Omental fat pad (tissue), 4 donors: ENCODE results near the gene SMPD3. TPM values are rescaled to one million over a fixed set of nuclear protein-coding genes. Genes with fewer than 3 reads are reported as not detected.
A peak's percentile ranks its signal among the peaks of the same experiment; 100 is the strongest.

ENCODE experiments used
- ATAC-seq: fragments of 150-250 bp; one replicate; pipeline ENCODE4 v1.9.1; 2016; ENCODE audit warnings: mild to moderate bottlenecking, moderate library complexity; ENCODE audit not compliant: low FRiP score
- DNase-seq: peaks from one replicate; pipeline ENCODE4 v3.0.0-alpha.2; 2019; ENCODE audit warnings: low spot score
- total RNA-seq, 4 donors: library from RNA; depleted of rRNA; stranded (reverse); fragments of >200 nt; gene quantifications; one replicate each; pipeline ENCODE4 v1.1.0, GENCODE V29; 2016
- TF ChIP-seq, protein P1 (sequence below), 3 donors: fragments of 450-650 bp; IDR thresholded peaks; one replicate each; pipeline ENCODE4 v1.5.1; 2016 to 2017; ENCODE audit warnings: antibody characterized with exemption in 3 of 3, mild to moderate bottlenecking in 3 of 3, moderate library complexity in 2 of 3

The SMPD3 gene
- total RNA-seq, 4 donors from 2014 or later = 0.63 to 44.8 (median 8.1) TPM

- no peak for DNase-seq
Measured at GRCh38 chr16:68363658-68364521, 84.4 kb downstream of the SMPD3 start.

GRCh38 chr16:68362947-68363657, 85.2 kb downstream of the SMPD3 start:
- ATAC-seq (no peak), DNase-seq (no peak)
- TF ChIP-seq, protein P1, sequence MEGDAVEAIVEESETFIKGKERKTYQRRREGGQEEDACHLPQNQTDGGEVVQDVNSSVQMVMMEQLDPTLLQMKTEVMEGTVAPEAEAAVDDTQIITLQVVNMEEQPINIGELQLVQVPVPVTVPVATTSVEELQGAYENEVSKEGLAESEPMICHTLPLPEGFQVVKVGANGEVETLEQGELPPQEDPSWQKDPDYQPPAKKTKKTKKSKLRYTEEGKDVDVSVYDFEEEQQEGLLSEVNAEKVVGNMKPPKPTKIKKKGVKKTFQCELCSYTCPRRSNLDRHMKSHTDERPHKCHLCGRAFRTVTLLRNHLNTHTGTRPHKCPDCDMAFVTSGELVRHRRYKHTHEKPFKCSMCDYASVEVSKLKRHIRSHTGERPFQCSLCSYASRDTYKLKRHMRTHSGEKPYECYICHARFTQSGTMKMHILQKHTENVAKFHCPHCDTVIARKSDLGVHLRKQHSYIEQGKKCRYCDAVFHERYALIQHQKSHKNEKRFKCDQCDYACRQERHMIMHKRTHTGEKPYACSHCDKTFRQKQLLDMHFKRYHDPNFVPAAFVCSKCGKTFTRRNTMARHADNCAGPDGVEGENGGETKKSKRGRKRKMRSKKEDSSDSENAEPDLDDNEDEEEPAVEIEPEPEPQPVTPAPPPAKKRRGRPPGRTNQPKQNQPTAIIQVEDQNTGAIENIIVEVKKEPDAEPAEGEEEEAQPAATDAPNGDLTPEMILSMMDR (IDR thresholded peaks at IDR 0.05) = no peak

More at GRCh38 chr16:68363658-68364521, 84.4 kb downstream of the SMPD3 start:
- TF ChIP-seq, protein P1 (IDR thresholded peaks at IDR 0.05) = no peak
- no peak for ATAC-seq

DNA sequence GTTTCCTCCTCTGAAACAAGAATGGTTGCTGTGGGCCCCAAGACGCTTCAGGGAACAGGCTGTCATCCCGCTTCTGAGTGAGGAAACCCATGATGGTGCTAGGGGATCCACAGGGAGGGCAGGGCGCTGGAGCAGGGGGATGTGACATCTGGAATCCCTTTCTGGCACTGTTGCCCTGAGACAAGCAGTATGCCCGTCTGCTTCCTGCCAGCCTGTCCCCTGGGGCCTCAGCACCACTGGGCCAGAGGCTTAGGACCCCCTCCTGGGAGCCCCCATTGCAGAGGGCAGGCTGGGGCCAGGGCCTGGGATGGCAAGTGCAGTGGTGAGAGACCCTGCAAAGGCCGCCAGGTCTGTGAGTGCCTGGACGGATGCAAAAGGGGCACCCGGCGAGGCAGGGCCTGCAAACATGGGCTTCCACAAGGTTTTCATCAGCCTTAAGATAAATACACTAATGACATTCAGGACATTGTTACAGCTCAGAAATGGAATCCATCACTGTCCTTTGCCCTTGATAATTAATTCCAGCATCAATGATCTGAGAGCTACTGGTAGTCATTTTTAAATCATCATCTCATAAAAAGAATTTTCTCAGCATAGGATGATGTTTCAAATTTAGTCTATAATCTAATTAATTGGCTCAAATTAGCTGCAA, 85.9 kb downstream of the SMPD3 start:
- TF ChIP-seq, protein P1 (IDR thresholded peaks at IDR 0.05) = no peak
- ATAC-seq (no peak), DNase-seq (no peak)

DNA sequence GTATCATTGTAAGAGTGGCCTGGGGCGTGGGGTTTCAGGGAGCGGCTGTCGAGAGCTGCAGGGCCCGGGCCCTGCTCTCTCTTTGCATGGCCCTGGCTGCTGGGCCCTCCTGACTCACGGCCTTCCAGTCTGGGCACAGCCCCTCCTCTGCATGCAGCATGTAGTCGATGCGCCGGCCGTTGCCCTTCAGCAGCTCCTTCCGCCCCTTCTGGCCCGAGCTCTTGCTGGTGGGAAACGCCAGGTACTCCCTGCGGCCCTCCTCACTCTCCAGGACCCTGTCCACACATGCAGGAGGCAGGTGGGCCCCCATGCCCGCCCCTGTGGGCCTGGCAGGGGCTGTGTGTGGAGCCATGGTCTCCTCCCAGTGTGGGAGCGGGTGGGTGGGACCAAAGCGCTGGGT, 86.8 kb downstream of the SMPD3 start:
- DNase-seq = no peak
- TF ChIP-seq, protein P1 (IDR thresholded peaks at IDR 0.05) = no peak
- peak; percentile 59 for ATAC-seq

- TF ChIP-seq, protein P1 (IDR thresholded peaks at IDR 0.05) = no peak
- DNase-seq (no peak), ATAC-seq (no peak)
Measured at GRCh38 chr16:68360956-68361355, 87.4 kb downstream of the SMPD3 start.

GRCh38 chr16:68360547-68360946, 87.8 kb downstream of the SMPD3 start:
- DNase-seq (no peak), ATAC-seq (no peak)
- TF ChIP-seq, protein P1 (IDR thresholded peaks at IDR 0.05) = no peak
